ENCODE results near the gene AICDA.

Gene AICDA

GRCh38 chr12:8554451-8555195 lies 58.0 kb downstream of the AICDA start:
- no peak for FAIRE-seq

GRCh38 chr12:8553088-8553627 lies 59.5 kb downstream of the AICDA start:
- no peak for FAIRE-seq
